Mesendoderm (in vitro differentiated cells): ENCODE data around the gene CXCR6.

ENCODE experiments used
- DNase-seq: peaks from one replicate; pipeline ENCODE4 v3.0.0; 2013
- H2AK5ac ChIP-seq: 2 replicates; pipeline ENCODE4 v1.6.1; 2013; ENCODE audit warnings: low read length, inconsistent platforms
- H2BK120ac ChIP-seq: 2 replicates; pipeline ENCODE4 v1.6.1; 2013; ENCODE audit warnings: low read depth, mild to moderate bottlenecking, low read length, moderate library complexity, mixed read lengths
- H2BK15ac ChIP-seq: replicated peaks from 2 replicates; pipeline ENCODE4 v1.6.1; 2013; ENCODE audit warnings: low read depth, mild to moderate bottlenecking, moderate library complexity
- H2BK5ac ChIP-seq: 2 replicates; pipeline ENCODE4 v1.6.1; 2013; ENCODE audit warnings: low read length, inconsistent platforms
- H3K18ac ChIP-seq: 2 replicates; pipeline ENCODE4 v1.6.1; 2013; ENCODE audit warnings: mild to moderate bottlenecking, low read length, mixed read lengths
- H3K23ac ChIP-seq: one replicate; pipeline ENCODE4 v1.6.1; 2013; ENCODE audit warnings: low read length
- H3K27ac ChIP-seq: 2 replicates; pipeline ENCODE4 v1.5.1; 2013; ENCODE audit warnings: low read depth, mild to moderate bottlenecking, inconsistent platforms, low read length, moderate library complexity
- H3K27me3 ChIP-seq: 2 replicates; pipeline ENCODE4 v1.6.1; 2013; ENCODE audit warnings: low read length, control low read depth, mild to moderate bottlenecking, inconsistent platforms; ENCODE audit not compliant: insufficient read depth, poor library complexity
- H3K36me3 ChIP-seq: 2 replicates; pipeline ENCODE4 v1.6.1; 2013; ENCODE audit warnings: low read length, inconsistent platforms; ENCODE audit not compliant: control insufficient read depth, insufficient read depth
- H3K4ac ChIP-seq: one replicate; pipeline ENCODE4 v1.6.1; 2013; ENCODE audit warnings: low read depth, mild to moderate bottlenecking, low read length, moderate library complexity
- H3K4me1 ChIP-seq: 2 replicates; pipeline ENCODE4 v1.6.1; 2013; ENCODE audit warnings: low read depth, low read length, inconsistent platforms; ENCODE audit not compliant: control insufficient read depth
- H3K4me2 ChIP-seq: 2 replicates; pipeline ENCODE4 v1.6.1; 2013; ENCODE audit warnings: low read length
- H3K4me3 ChIP-seq: 2 replicates; pipeline ENCODE4 v1.5.1; 2013; ENCODE audit warnings: mild to moderate bottlenecking, low read length
- H3K56ac ChIP-seq: one replicate; pipeline ENCODE4 v1.6.1; 2013; ENCODE audit warnings: low read length
- H3K79me1 ChIP-seq: 2 replicates; pipeline ENCODE4 v1.6.1; 2013; ENCODE audit warnings: low read length, inconsistent platforms
- H3K79me2 ChIP-seq: 2 replicates; pipeline ENCODE4 v1.6.1; 2013; ENCODE audit warnings: mild to moderate bottlenecking, low read length; ENCODE audit not compliant: control insufficient read depth, insufficient read depth
- H3K9ac ChIP-seq: 2 replicates; pipeline ENCODE4 v1.6.1; 2013; ENCODE audit warnings: low read length, inconsistent platforms
- H4K5ac ChIP-seq: one replicate; pipeline ENCODE4 v1.6.1; 2013; ENCODE audit warnings: low read length
- H4K8ac ChIP-seq: one replicate; pipeline ENCODE4 v1.6.1; 2013; ENCODE audit warnings: low read depth, mild to moderate bottlenecking, control low read depth, low read length, moderate library complexity
- WGBS: extraction: QIAGEN DNeasy Blood & Tissue Kit; methylation state at CpG from one replicate; pipeline ENCODE4 v1.1.7; 2013; ENCODE audit warnings: low lambda C conversion rate, missing lambda C conversion rate; ENCODE audit not compliant: insufficient coverage; ENCODE audit errors: extremely low coverage; 5-methylcytosine and 5-hydroxymethylcytosine counted together

CXCR6 gene

GRCh38 chr3:45910892-45911291 lies 32.4 kb upstream of the CXCR6 start:
- Histone ChIP-seq H2AK5ac (no peak overlapping the region), H4K8ac (no peak overlapping the region), H3K27ac (no peak overlapping the region), H3K79me2 (no peaks in the 10 kb centered on the region), H3K79me1 (no peaks in the 10 kb centered on the region), H4K5ac (no peak overlapping the region), H3K9ac (no peak overlapping the region), H3K56ac (no peak overlapping the region), H2BK120ac (no peak overlapping the region), H2BK5ac (no peak overlapping the region), H3K23ac (no peak overlapping the region), H3K4me3 (no peak overlapping the region), H3K27me3 (no peaks in the 10 kb centered on the region), H3K4ac (no peak overlapping the region), H3K4me2 (no peak overlapping the region), H3K36me3 (no peaks in the 10 kb centered on the region), H2BK15ac (no peak overlapping the region), H3K18ac (no peak overlapping the region), H3K4me1 (no peaks in the 10 kb centered on the region)
- WGBS: no CpG with 5 or more reads among the region's 4 CpGs
- DNase-seq: no peak

DNA sequence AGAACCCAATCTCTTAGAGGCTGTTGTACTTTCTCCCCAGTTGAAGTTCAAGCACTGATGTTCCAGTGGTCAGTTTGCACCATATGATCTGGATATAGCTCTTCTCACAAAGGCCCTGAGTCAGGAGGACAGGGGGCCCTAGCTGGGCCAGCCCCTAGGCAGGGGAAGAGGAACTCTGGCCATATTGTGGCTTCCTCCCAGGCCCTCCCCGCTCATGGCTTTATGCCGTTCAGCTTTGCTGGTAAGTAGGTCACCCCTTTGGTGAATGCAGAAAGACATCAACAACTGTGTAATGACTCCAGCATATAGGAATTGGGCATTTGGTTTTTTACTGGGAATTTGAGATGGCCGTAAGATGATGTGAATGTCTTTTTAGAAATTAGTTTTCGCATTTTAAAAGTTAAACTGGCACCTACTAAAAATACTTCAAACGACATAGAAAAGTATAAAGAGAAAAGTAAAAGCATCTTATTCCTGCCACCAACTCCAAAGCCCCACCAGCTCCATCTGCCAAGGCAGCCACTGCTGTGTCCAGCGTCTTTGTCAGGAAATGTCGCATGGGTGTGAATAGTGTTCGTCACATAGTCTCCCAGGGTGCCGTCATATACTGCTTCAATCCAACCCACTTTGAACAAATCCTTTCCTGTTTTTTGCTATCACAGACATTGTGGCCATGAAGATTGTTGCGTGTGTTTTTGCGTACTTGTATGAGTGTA lies 31.6 kb upstream of the CXCR6 start:
- Histone ChIP-seq H4K5ac (no peak overlapping the region), H2BK15ac (no peak overlapping the region), H3K56ac (no peak overlapping the region), H3K4me2 (no peak overlapping the region), H2BK120ac (no peak overlapping the region), H3K23ac (no peak overlapping the region), H3K18ac (no peak overlapping the region), H2AK5ac (no peak overlapping the region), H3K36me3 (no peaks in the 10 kb centered on the region), H3K4me1 (no peaks in the 10 kb centered on the region), H3K27ac (no peak overlapping the region), H3K79me2 (no peaks in the 10 kb centered on the region), H3K4me3 (no peak overlapping the region), H3K79me1 (no peaks in the 10 kb centered on the region), H2BK5ac (no peak overlapping the region), H3K27me3 (no peaks in the 10 kb centered on the region), H3K9ac (no peak overlapping the region), H3K4ac (no peak overlapping the region), H4K8ac (no peak overlapping the region)
- WGBS: no CpG with 5 or more reads among the region's 11 CpGs
- no peak for DNase-seq

DNA sequence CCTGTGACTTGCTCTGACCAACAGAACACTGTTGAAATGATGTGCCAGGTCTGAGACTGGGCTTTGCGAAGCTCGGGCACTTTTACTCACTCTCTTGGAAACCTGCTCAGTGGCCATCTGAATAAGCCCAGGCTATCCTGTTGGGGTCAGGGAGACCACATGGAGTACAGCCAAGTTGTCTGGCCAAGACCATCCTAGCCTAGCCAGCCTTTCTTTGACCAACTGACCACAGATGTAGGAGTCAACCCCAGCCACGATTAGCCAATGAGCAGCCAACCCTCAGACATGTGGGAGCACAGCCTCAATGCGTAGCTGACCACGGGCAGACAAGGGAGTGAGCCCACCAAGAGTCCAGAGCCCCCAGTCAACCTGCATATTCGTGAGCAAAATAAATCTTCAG lies 30.8 kb upstream of the CXCR6 start:
- Histone ChIP-seq H3K79me2 (no peaks in the 10 kb centered on the region), H3K27ac (no peak overlapping the region), H2BK15ac (no peak overlapping the region), H3K4me2 (no peak overlapping the region), H4K5ac (no peak overlapping the region), H3K36me3 (no peaks in the 10 kb centered on the region), H3K4me1 (no peaks in the 10 kb centered on the region), H3K4ac (no peak overlapping the region), H3K18ac (no peak overlapping the region), H2BK5ac (no peak overlapping the region), H4K8ac (no peak overlapping the region), H3K56ac (no peak overlapping the region), H2AK5ac (no peak overlapping the region), H3K9ac (no peak overlapping the region), H3K79me1 (no peaks in the 10 kb centered on the region), H3K23ac (no peak overlapping the region), H3K4me3 (no peak overlapping the region), H3K27me3 (no peaks in the 10 kb centered on the region), H2BK120ac (no peak overlapping the region)
- WGBS: no CpG with 5 or more reads among the region's 6 CpGs
- DNase-seq: no peak

GRCh38 chr3:45914362-45915058 lies 28.8 kb upstream of the CXCR6 start:
- Histone ChIP-seq H3K4me1 (no peaks in the 10 kb centered on the region), H2BK5ac (no peak overlapping the region), H3K56ac (no peak overlapping the region), H2BK15ac (no peak overlapping the region), H4K8ac (no peak overlapping the region), H3K4ac (no peak overlapping the region), H3K79me2 (no peaks in the 10 kb centered on the region), H2BK120ac (no peak overlapping the region), H3K18ac (no peak overlapping the region), H3K79me1 (no peaks in the 10 kb centered on the region), H3K4me2 (no peak overlapping the region), H3K9ac (no peak overlapping the region), H4K5ac (no peak overlapping the region), H3K23ac (no peak overlapping the region), H2AK5ac (no peak overlapping the region), H3K36me3 (no peaks in the 10 kb centered on the region), H3K4me3 (no peak overlapping the region), H3K27me3 (no peaks in the 10 kb centered on the region), H3K27ac (no peak overlapping the region)
- no peak for DNase-seq
- no CpG with 5 or more reads among the region's 7 CpGs for WGBS

- H3K4me1 ChIP-seq: no peaks in the 10 kb centered on the region
- no peak overlapping the region for H4K8ac ChIP-seq
- H2AK5ac ChIP-seq: no peak overlapping the region
- no peaks in the 10 kb centered on the region for H3K36me3 ChIP-seq
- no peak overlapping the region for H2BK5ac ChIP-seq
- H3K27me3 ChIP-seq: no peaks in the 10 kb centered on the region
- no peak overlapping the region for H3K4me2 ChIP-seq
- H2BK15ac ChIP-seq: no peak overlapping the region
- H3K4ac ChIP-seq: no peak overlapping the region
- no peak overlapping the region for H3K4me3 ChIP-seq
- no peak overlapping the region for H3K56ac ChIP-seq
- H3K23ac ChIP-seq: no peak overlapping the region
- DNase-seq: no peak
- WGBS: no CpG with 5 or more reads among the region's 9 CpGs
- H3K9ac ChIP-seq: no peak overlapping the region
- no peak overlapping the region for H2BK120ac ChIP-seq
- no peak overlapping the region for H4K5ac ChIP-seq
- no peak overlapping the region for H3K27ac ChIP-seq
- H3K18ac ChIP-seq: no peak overlapping the region
- no peaks in the 10 kb centered on the region for H3K79me1 ChIP-seq
- H3K79me2 ChIP-seq: no peaks in the 10 kb centered on the region
Observed at GRCh38 chr3:45915059-45915439, 28.2 kb upstream of the CXCR6 start.
